ENCODE results near the gene VSTM5.

VSTM5 gene

GRCh38 chr11:93861808-93862207 is 11.4 kb upstream of the VSTM5 start:
- Histone ChIP-seq H3K9me3 (ENCODE audit: control insufficient read depth, low read length) (no peaks in the 10 kb centered on the region), H3K4me3 (ENCODE audit: insufficient read depth, low read depth, low read length, poor library complexity, severe bottlenecking) (no peak overlapping the region), H3K4me1 (ENCODE audit: control insufficient read depth, insufficient read depth, low read length, poor library complexity, severe bottlenecking) (no peaks in the 10 kb centered on the region), H3K36me3 (ENCODE audit: control insufficient read depth, insufficient read depth, low read length) (no peaks in the 10 kb centered on the region), H3K27me3 (replicated peaks; ENCODE audit: control insufficient read depth, insufficient read depth, low read length, poor library complexity, severe bottlenecking) (no peaks in the 10 kb centered on the region), H3K27ac (ENCODE audit: insufficient read depth, low read length, poor library complexity, severe bottlenecking) (no peak overlapping the region)
- DNase-seq, result no peak

GRCh38 chr11:93858121-93858775 is 7.8 kb upstream of the VSTM5 start:
- Histone ChIP-seq H3K9me3 (ENCODE audit: control insufficient read depth, low read length) (no peaks in the 10 kb centered on the region), H3K27me3 (replicated peaks; ENCODE audit: control insufficient read depth, insufficient read depth, low read length, poor library complexity, severe bottlenecking) (no peaks in the 10 kb centered on the region), H3K4me3 (ENCODE audit: insufficient read depth, low read depth, low read length, poor library complexity, severe bottlenecking) (no peak overlapping the region), H3K27ac (ENCODE audit: insufficient read depth, low read length, poor library complexity, severe bottlenecking) (no peak overlapping the region), H3K36me3 (ENCODE audit: control insufficient read depth, insufficient read depth, low read length) (no peaks in the 10 kb centered on the region), H3K4me1 (ENCODE audit: control insufficient read depth, insufficient read depth, low read length, poor library complexity, severe bottlenecking) (no peaks in the 10 kb centered on the region)
- DNase-seq, result no peak

DNA sequence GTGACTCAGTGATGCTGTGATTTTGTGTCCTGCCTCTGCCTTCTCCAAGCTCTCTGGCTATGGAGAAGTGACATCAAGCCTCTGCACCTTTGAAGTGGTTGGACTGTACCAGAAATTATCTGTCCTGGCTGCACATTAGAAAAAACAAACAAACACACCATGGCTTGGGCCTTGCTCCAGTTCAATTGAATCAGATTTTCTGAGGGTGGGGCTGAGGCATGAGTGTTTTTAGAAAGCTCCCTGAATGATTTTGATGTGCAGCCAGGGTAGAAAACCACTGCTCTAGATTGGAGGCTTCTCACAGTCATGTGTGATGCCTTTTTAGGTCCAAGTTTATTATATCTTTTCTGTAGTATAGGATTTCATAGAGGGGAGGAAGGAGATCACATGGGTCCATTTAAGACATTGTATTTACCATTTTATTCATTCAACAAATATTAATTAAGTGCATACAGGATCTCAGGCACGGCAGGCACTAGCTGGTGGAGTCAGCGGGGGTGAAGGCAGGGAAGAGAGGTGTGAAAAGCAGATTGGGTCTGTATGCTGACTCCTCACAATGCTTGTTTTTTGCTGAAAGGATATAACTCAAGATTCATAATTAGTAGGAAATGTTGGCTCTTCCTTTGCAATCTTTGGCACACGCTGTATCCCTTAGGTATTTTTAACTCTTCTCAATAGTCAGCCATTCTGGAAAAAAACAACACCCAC is 7.1 kb upstream of the VSTM5 start:
- no peak for DNase-seq
- no peak overlapping the region for H3K27ac ChIP-seq (ENCODE audit: insufficient read depth, low read length, poor library complexity, severe bottlenecking)
- H3K4me3 ChIP-seq (ENCODE audit: insufficient read depth, low read depth, low read length, poor library complexity, severe bottlenecking), result no peak overlapping the region
- no peaks in the 10 kb centered on the region for H3K9me3 ChIP-seq (ENCODE audit: control insufficient read depth, low read length)
- H3K4me1 ChIP-seq (ENCODE audit: control insufficient read depth, insufficient read depth, low read length, poor library complexity, severe bottlenecking), result no peaks in the 10 kb centered on the region
- no peaks in the 10 kb centered on the region for H3K27me3 ChIP-seq (replicated peaks; ENCODE audit: control insufficient read depth, insufficient read depth, low read length, poor library complexity, severe bottlenecking)
- no peaks in the 10 kb centered on the region for H3K36me3 ChIP-seq (ENCODE audit: control insufficient read depth, insufficient read depth, low read length)

DNA sequence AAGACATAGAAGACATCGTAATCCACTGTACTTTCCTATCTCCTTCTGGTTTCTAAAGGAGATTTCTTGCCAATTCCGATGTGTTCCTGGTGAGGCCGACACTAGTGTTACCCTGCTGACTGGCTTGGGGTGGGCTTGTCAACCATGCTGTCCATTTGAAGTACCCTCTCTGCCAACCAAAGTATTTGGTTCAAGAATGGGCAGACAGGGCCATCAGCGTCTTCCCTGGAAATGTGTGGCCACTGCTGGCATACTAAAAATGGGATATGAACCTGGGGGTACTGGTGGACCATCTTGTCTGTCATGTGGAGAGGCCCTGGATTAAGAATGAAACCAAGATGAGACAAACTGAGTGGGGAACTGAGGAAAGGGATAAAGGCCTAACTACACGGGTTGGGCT is 1.8 kb upstream of the VSTM5 start:
- H3K4me3 ChIP-seq (ENCODE audit: insufficient read depth, low read depth, low read length, poor library complexity, severe bottlenecking), result no peak overlapping the region
- peaks cover 2% of the 10 kb centered on the region for H3K4me1 ChIP-seq (ENCODE audit: control insufficient read depth, insufficient read depth, low read length, poor library complexity, severe bottlenecking)
- H3K27me3 ChIP-seq (replicated peaks; ENCODE audit: control insufficient read depth, insufficient read depth, low read length, poor library complexity, severe bottlenecking), result peaks cover 3% of the 10 kb centered on the region
- no peak overlapping the region for H3K27ac ChIP-seq (ENCODE audit: insufficient read depth, low read length, poor library complexity, severe bottlenecking)
- no peaks in the 10 kb centered on the region for H3K36me3 ChIP-seq (ENCODE audit: control insufficient read depth, insufficient read depth, low read length)
- DNase-seq, result no peak
- no peaks in the 10 kb centered on the region for H3K9me3 ChIP-seq (ENCODE audit: control insufficient read depth, low read length)

DNA sequence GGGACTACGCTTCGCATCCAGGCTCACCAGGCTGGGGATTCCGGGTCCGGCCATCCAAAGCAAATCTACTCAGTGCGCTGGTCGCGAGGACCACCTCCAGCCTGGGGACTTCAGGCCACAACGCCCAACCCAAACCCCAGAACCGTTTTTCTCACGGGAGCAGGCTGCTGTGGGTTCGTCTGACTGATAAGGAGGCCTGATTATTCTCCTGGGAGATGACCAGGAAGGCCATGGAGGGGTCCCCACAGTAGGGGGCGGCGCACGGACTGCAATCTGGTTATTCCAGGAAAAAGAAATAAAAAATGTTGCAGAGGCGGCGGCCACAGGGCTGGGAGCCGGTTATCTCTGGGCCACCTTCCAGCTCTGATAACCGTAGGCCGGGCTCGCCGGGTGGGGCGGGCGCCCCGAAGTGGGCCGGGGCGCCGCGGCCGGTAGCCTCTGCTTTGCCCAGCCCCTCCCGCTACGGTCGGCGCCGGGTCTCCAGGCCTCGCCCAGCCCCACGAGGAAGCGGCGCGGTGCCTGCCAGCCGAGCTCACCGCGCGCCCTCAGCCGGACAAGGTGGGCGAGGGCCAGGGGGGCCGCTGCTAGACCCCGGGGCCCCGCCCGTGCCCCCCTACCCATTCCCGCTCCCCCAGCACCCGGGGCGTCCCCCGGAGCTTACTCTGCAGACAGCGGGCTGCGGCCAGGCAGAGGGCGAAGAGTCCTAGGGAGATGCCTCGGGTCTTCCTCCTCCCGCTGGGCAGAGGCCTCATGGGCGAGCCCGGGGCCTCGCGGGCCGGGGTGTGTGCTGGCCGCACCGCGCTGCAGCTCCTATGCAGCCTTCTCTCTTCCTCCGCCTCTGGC is 446 bp downstream of the VSTM5 start:
- no peaks in the 10 kb centered on the region for H3K9me3 ChIP-seq (ENCODE audit: control insufficient read depth, low read length)
- H3K36me3 ChIP-seq (ENCODE audit: control insufficient read depth, insufficient read depth, low read length), result no peaks in the 10 kb centered on the region
- no peak overlapping the region for H3K4me3 ChIP-seq (ENCODE audit: insufficient read depth, low read depth, low read length, poor library complexity, severe bottlenecking)
- peaks cover 3% of the 10 kb centered on the region for H3K27me3 ChIP-seq (replicated peaks; ENCODE audit: control insufficient read depth, insufficient read depth, low read length, poor library complexity, severe bottlenecking)
- no peak overlapping the region for H3K27ac ChIP-seq (ENCODE audit: insufficient read depth, low read length, poor library complexity, severe bottlenecking)
- no peak for DNase-seq
- peaks cover 2% of the 10 kb centered on the region for H3K4me1 ChIP-seq (ENCODE audit: control insufficient read depth, insufficient read depth, low read length, poor library complexity, severe bottlenecking)

GRCh38 chr11:93849201-93849600 is 1.2 kb downstream of the VSTM5 start:
- H3K36me3 ChIP-seq (ENCODE audit: control insufficient read depth, insufficient read depth, low read length), result no peaks in the 10 kb centered on the region
- no peak for DNase-seq
- H3K27ac ChIP-seq (ENCODE audit: insufficient read depth, low read length, poor library complexity, severe bottlenecking), result no peak overlapping the region
- peaks cover 2% of the 10 kb centered on the region for H3K4me1 ChIP-seq (ENCODE audit: control insufficient read depth, insufficient read depth, low read length, poor library complexity, severe bottlenecking)
- no peak overlapping the region for H3K4me3 ChIP-seq (ENCODE audit: insufficient read depth, low read depth, low read length, poor library complexity, severe bottlenecking)
- H3K27me3 ChIP-seq (replicated peaks; ENCODE audit: control insufficient read depth, insufficient read depth, low read length, poor library complexity, severe bottlenecking), result peaks cover 3% of the 10 kb centered on the region
- H3K9me3 ChIP-seq (ENCODE audit: control insufficient read depth, low read length), result no peaks in the 10 kb centered on the region

- Histone ChIP-seq H3K27me3 (replicated peaks; ENCODE audit: control insufficient read depth, insufficient read depth, low read length, poor library complexity, severe bottlenecking) (peaks cover 3% of the 10 kb centered on the region), H3K27ac (ENCODE audit: insufficient read depth, low read length, poor library complexity, severe bottlenecking) (no peak overlapping the region), H3K4me1 (ENCODE audit: control insufficient read depth, insufficient read depth, low read length, poor library complexity, severe bottlenecking) (peaks cover 2% of the 10 kb centered on the region), H3K4me3 (ENCODE audit: insufficient read depth, low read depth, low read length, poor library complexity, severe bottlenecking) (no peak overlapping the region), H3K36me3 (ENCODE audit: control insufficient read depth, insufficient read depth, low read length) (no peaks in the 10 kb centered on the region), H3K9me3 (ENCODE audit: control insufficient read depth, low read length) (no peaks in the 10 kb centered on the region)
- DNase-seq, result no peak
These were observed 4.0 kb downstream of the VSTM5 start for GRCh38 chr11:93846411-93846810.

DNA sequence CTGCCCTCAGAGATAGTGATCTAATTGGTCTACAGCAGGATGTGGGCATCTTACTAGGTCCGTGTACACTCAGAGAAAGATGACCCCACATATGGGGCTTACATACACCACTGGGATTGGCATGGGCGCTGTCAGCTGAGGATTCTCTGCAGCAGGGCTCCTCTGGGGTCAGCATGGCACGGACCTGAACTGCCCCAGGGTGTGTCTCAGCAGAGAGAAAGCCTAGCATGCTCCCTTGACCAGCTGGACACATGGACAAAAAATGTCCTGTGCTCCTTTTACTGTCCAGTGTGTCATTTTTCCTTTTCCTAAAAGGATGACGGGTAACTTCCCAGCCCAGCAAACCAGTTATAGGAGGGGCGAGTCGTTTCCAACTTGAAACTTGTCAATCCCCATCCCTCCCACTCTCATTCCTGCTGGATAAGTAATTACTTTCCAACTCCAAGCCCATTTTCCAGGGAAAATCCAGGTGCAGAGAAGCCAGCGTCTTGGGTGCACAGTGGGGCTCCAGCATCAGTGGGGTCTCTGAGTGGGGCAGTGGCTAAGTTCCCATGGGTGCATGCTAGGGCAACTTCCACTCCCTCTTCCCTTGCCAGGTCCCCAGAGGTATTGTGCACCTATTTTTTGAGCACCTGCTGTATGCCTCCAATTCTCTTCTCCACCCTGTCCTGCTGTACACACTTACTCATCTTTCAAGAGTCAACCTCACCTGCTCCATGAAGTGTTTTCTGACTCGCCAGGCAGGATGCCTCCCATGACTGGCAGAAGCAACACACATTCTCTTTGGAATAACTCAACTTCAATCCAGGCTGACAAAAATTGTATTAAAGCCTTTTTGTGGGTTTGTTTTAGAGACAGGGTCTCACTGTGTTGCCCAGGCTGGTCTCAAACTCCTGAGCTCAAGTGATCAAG is 5.0 kb downstream of the VSTM5 start:
- no peak overlapping the region for H3K27ac ChIP-seq (ENCODE audit: insufficient read depth, low read length, poor library complexity, severe bottlenecking)
- peaks cover 3% of the 10 kb centered on the region for H3K27me3 ChIP-seq (replicated peaks; ENCODE audit: control insufficient read depth, insufficient read depth, low read length, poor library complexity, severe bottlenecking)
- no peaks in the 10 kb centered on the region for H3K36me3 ChIP-seq (ENCODE audit: control insufficient read depth, insufficient read depth, low read length)
- no peak for DNase-seq
- no peak overlapping the region for H3K4me3 ChIP-seq (ENCODE audit: insufficient read depth, low read depth, low read length, poor library complexity, severe bottlenecking)
- no peaks in the 10 kb centered on the region for H3K9me3 ChIP-seq (ENCODE audit: control insufficient read depth, low read length)
- peaks cover 2% of the 10 kb centered on the region for H3K4me1 ChIP-seq (ENCODE audit: control insufficient read depth, insufficient read depth, low read length, poor library complexity, severe bottlenecking)

DNA sequence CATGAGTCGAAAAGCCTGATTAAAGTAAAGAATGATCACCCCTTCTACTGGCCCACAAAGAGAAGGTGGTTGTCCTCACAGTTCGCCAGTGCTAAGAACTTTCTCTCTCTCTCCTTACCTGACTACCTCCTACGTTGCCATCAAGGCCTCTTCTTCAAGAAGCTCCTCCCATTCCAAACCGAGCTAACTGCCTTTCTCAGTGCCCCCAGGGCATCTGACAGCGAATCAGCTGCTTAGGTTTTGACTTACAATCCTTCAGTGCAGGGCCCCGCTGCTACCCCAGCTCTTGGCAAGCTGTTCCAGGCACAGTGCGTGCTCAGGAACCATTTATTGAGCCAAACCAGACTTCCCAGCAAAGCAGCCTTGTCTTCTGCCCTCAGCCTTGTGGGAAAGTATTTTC is 5.8 kb downstream of the VSTM5 start:
- Histone ChIP-seq H3K4me3 (ENCODE audit: insufficient read depth, low read depth, low read length, poor library complexity, severe bottlenecking) (no peak overlapping the region), H3K9me3 (ENCODE audit: control insufficient read depth, low read length) (no peaks in the 10 kb centered on the region), H3K36me3 (ENCODE audit: control insufficient read depth, insufficient read depth, low read length) (no peaks in the 10 kb centered on the region), H3K27me3 (replicated peaks; ENCODE audit: control insufficient read depth, insufficient read depth, low read length, poor library complexity, severe bottlenecking) (peaks cover 3% of the 10 kb centered on the region), H3K27ac (ENCODE audit: insufficient read depth, low read length, poor library complexity, severe bottlenecking) (no peak overlapping the region), H3K4me1 (ENCODE audit: control insufficient read depth, insufficient read depth, low read length, poor library complexity, severe bottlenecking) (no peaks in the 10 kb centered on the region)
- DNase-seq, result no peak
